Activated CD8-positive, alpha-beta memory T cell treated with anti-CD3 and anti-CD28 coated beads for 48 hours (primary cell): Measurements from ENCODE around the gene ACOX2.
"Not testable (repeated sequence)": the region's sequence is repeated elsewhere in the genome, so short reads cannot be mapped to it uniquely, and the experiment has no call there.

Experiments
- DNase-seq, 3 experiments: peaks; one replicate each; pipeline ENCODE4 v3.0.0-alpha.2; 2020; ENCODE audit warnings: low read depth in 2 of 3, low spot score in 2 of 3

Gene ACOX2

DNA sequence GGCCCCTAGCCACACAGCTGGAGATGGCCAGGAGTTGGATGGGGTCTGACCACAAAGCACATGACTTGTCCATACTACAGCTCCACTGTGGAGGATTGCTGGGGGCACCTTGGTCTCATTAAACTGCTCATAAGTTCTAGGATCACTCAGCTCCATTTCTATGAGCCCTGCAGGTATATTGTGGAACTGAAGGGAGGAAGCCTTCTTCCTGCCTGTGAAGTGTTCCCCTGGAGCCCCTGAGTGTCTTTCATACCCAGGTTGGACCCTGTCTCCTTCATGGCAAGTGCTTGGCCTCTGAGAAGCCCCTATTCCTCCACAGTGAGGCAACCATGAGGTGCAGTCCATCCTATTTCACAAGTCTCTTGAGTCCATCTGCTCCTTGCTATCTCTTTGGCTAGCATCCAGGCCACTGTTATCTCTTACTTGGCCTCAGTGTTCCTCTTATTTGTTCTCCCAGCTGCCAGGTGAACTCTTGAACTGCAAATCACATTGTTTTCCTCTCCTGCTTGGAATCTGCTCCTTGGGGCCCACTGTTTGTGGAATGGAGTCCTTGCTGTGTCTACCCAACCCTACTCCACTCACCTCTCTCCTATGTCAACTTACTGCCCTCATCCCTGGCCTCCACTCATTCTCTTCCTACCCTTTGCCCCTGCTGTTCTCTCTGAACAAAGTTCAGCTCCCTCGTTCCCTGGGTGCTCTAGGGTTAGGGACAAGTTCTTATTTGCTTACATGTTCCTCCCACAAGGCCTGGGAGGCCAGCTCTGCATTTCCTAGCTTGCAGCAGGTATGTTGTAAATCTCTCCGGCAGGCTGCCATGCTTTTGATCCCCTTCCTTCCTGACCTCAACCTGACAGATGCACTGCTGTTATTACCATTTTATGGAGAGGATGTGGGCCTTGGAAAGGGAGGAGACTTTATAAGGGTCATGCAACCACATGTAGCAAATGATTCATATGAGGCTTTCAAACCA lies 1.2 kb downstream of the ACOX2 start:
- no peak for DNase-seq

DNA sequence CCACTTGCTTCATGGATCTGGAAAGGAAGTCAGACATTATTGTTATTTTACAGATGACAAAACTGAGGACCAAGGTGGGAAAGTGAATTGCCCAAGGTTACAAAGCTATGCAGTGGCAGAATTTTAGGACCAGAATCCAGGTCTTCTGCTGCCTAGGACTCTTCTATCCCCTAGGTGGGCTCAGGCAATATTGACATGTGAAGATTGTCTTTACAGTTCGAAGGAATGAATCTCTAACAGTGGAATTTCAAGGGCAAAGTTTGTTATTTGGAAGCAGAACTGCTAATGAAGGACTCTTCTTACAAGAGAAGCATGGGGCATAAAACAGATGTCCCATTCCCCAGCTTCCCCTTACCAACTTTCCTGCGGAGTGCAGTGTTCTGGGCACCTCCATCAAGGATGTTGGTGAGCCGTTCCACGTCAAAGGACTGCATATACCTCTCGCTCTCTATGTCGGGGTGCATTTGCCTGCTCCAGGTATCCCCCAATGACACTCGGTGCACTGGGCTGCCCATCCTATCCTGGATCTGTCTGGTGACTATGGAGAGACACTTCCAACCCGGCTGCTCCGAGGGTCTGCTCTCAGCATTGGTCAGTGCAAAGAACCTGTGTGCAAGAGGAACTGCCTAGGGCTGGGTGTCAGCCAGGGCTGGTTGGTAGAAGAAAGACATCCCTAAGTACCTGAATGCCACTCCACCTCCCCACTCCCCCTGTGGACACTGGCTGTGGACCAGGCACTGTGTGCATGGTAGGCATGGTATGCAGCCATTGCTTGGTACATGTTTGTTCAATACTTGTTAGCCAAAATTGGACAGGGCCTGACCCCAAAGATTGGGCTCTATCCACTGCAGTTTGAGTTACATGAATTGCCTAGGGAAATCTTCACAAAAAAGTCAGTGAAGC lies 2.1 kb downstream of the ACOX2 start:
- DNase-seq, result no peak

DNA sequence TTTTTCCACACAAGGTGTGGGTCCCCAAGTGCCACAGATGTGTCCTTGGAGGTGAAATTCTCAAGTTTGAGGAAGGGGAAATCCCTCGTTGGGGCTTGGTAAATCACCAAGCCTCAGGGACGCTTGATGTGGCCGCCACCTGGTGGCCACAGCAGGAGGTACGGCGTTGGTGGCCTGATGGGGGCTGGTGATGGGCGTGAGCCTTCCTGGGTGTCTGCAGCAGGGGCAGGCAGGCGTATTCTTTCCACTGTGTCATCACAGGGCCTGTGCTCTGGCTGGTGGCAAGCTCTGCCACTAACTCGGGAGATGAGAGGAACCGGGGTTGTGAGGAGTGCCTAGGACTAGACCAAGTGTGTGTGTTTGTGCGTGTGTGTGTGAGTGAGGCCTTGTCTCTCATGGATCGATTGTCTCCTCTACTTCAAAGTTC lies 4.2 kb downstream of the ACOX2 start:
- DNase-seq, result peak; percentile 47 to 74 (median 61)

DNA sequence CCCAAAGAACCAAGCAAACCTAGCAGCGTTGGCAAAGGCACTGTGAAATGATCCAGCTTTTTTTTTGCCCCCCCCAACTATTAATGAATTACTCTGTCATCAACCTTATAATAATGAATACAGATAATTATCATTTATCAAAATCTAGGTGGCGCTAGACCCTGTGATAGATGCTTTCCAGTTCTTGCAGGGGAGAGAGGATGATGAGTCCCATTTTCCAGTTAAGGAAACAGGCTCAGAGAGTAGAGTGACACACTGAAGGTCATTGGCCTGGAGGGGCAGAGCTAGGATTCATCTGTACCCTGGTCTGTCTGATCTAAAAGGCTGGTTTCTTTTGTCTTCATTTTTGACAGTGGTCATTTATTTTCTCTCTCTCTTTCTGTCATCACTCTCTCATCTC lies 5.0 kb downstream of the ACOX2 start:
- DNase-seq, result no peak

DNA sequence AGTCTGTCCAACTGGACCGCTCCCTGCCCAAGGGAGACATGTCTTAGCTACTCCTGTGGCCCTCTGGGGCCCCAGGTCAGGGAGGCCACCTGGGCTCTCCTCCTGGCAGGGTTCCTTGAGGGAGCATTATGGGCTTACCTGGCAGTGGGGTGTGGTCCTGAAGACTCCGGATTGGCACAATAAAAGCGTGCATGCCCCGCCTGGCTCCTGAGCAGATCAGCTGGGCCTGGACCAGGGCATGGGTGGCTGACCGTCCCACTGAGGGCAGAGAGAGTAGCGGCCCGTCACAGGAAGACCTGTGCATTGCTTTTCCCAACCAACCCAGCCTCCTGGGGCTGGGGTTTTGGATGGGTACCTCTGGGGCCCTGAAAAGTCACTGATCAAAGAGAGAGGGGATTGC lies 5.4 kb downstream of the ACOX2 start:
- no peak for DNase-seq

DNA sequence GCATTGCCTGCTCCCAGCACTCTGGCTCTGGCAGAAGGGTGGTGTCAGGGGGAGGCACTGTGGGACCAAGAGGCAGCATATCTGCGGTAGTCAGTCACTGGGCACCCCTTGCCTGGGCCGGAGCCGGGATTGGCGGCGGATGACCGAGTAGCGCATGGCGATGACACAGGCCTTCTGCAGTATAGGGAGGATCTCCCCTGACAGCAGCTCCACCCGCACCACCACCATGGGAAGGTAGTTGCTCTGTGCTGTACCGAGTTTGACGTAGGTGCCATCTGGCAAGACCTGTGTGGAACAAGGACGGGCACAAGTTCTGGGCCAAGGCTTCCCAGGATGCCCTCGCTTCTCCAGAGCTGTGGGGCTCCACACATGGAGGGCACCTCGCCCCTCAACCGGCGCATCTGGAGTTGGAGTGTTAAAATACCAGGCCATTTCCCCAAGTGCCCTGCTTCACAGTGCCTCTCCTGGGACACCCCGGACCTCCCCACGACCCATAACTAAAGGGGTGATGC lies 6.6 kb downstream of the ACOX2 start:
- DNase-seq, result no peak

DNA sequence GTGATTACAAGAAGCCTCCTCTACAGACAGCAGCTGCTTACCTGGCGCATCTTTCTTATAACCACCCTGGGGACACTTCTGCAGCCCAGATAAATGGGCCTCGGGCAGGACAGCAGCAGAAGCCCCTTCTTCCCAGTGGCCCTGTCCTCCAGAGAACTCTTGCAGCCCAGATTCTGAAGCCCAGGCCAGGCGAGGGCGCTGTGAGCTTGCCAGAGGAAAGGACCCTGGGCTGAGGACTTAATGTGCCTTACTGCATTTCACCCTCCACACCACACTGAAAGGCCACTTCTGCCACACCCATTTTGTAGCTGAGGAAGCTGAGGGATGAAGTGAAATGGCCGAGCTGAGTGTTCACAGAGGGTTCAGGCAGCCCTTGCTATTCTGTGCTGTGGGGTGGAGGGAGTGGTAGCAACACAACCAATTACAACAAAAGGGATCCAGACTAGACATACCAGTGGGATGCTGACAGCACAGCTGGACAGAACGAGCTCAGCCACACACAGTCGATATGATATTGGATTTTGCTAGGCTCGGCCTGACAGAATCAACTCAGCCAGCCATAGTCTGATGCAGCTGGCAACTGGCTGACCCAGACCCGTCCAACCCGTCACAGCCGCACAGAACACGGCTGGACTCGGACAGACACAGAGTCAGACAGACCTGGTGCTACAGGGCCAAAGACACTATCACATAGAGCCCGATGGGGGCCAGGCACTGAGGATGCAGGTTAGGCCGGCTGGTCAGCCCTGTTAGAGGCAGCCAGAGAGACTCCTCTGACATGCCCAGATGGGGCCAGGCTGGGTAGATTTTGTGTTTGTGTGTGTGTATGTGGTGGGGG lies 7.3 kb downstream of the ACOX2 start:
- no peak for DNase-seq

DNA sequence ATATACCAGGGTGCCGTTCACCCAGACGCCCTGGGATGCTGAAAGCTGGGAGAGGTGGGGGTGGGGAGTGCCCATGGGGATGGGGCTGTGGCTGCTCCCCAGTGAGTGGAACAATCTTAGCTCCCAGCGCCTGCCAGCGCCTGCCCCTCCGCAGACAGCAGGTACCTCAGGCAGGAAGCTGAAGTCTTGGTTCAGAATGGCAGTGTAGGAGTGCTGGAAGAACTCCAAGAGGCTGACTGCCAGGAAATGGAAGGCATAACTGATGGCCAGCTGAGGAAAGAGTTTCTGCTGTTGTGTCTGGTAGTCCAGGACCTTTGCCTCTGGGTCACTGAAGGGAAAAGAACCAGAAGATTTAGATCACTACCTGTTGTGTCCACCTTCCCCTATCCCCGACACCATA lies 8.4 kb downstream of the ACOX2 start:
- DNase-seq, result no peak

DNA sequence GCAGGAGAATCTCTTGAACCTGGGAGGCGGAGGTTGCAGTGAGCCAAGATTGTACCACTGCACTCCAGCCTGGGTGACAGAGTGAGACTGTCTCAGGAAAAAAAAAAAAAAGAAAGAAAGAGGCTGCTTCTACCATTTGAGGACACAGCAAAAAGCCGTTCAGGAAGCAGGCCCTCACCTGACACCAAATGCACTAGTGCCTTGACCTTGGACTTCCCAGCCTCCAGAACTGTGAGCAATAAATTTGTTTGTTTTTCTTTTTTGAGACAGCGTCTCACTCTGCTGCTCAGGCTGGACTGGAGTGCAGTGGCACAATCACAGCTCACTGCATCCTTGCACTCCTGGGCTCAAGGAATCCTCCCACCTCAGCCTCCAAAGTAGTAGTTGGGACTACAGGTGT lies 9.6 kb downstream of the ACOX2 start:
- not testable (repeated sequence) for DNase-seq

DNA sequence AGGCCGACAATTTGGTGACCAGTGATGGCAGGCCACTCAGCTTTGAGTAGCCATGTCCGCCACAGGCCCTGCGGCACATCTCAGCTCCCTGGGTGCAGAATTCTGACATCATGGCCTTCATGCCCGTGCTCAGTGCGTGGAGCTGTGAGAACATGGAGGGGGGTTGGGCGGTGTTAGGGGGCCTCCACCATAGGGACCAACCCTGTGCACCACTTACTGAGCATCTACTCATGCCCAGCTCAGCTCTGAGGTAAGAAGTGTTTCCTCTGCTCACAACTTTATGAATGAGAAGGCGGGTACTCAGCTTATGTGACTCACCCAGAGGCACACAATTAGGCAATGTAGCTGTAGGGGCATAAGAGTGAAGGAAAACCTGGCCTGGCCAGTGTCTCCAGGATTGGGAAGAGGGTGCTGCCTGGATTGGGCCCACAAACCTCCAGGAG lies 10.5 kb downstream of the ACOX2 start:
- no peak for DNase-seq

DNA sequence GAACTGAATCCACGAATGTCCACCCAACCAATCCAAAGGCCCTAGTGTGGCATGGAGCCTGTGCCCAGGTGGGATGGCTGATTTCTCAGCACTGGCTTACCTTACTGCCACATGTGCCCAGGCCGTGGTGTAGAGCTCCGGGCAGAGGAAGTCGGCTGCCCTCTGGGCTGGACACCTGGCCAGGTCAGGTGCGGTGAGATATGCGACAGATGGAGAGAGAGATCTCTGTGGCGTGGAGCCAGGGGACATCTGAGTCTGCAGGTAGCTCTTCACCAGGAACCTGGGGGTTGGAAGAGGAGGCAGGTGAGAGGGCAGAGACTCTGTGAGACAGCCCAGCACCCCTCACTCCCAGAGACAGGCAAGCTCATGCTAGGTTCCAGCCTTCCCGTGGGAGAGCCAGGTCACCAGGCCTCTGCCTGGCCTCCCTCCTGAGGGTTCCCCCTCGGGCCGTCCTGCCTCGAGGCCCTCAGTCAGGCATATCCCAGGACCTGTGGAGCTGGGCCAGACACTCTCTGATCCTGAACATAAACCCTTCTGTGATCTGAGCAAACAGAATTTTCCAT lies 12.6 kb downstream of the ACOX2 start:
- no peak for DNase-seq

DNA sequence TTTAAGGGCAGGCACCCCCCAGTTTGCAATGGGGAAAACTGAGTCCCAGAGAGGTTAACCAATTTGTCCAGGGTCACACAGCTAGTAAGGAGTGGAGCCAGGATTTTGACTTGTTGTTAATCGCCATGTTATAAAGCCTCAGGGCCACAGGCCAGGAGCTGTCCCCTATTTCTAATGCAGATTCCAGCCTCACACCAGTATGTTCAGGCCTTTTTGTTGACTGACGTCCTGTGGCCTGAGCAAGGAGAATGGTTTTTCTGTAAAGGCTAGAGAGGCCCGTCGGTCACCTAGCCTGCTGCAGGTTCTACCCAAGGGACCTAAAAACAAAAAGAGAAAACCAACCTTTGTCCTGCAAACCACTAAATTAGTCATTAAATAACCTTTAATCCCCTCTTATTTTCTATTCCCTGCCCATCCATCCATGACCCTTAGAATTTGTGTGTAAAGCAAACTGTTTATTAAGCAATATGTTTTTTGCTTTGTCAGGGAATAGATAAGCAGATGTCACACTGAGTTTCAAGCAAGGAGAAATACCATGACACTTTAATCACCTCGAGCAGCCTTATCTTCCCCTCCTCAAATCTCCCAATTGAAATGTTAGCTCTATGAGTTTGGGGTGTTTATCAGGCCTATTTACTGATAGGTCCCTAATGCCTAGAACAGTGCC lies 14.1 kb downstream of the ACOX2 start:
- DNase-seq, result no peak

DNA sequence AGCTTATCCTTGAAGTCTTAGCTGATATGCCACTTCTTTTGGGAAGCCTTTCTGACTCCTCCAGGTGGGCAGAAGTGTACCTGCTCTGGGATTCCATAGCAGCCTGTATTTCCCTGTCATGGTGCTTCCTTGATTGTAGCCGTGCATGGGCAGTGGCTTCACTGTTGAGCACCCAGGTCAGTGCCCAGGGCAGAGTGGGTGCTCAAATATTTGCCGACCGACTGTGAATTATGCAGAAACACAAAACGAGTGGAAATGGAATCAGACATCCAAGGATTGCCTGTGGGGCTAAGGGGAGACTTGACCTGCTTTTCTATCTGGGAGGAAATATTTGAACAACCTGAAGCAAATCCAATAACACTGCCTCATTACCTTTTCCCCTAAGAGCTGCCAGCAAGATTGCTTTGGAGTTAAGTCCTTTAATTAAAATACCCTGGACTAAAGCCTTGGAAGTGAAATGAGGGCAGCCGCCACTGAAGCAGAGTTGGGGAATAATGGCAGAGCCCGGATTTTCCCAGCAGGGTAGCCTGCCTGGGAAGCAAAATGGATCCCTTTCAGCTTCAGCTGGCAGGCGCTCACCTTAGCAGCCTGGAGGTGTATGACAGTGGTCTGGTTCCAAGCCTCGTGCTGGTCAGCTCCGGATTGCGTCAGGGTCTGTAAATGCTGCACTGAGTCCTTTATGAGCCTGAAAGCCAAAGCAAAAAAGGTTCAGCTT lies 14.9 kb downstream of the ACOX2 start:
- DNase-seq, result no peak

DNA sequence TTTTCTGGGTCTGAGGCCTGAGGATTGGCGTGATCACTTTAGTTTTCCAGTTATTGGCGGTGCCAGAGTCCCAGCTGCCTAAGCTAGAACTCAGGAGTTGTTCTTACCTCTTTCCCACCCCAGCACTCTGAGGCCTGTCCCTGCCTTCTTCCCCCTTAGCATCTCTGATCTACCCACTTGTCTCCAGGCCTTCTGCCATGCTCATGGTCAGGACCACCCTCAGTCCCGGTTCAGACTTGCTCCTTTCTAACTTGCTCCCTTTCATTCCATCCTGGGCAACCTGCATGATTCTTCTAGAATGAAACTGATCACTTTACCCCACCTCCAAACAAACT lies 15.7 kb downstream of the ACOX2 start:
- DNase-seq, result no peak

DNA sequence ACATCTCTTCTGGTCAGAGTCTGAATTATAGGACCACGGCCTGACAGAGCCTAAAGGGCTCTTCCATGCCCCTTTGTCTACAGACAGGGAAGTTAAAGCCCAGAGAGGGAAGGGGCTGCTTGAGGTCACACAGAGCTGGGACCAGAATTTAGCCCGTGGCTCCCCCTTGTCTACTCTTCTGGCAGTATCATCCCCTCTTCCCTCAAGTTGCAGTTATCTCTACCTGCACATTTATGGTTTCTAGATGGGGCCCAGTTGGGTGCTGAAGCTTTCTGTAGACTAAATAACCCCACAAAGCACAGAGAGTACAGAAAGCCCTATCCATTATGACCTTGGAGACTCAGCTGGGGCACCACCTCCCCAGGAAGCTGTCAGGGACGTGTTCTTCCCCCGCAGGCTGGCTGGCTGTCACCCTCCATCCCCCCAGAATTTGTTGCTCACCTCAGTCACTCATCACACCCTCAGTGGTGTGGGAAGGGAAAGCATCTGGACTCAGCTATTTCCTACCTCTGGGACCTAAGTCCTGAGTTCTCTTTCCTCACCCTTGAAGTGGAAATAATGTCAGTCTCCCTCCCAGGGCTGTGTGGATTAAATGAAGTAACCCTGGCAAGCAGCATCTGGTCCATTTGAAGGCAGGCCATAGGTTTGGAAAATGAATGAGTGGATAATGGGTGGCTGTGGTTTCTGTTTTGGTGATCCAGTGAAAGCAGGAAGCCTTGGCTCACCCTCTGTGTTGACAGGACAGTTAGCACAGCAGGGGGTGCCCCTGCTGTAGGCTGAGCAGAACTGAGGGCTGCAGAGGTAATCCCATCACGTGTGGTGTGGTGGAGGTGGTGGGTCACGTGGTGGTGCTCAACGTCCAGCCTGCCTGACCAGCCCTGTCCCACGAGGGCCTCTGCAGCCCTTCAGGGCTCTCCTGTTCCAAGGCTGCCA lies 16.3 kb downstream of the ACOX2 start:
- no peak for DNase-seq

DNA sequence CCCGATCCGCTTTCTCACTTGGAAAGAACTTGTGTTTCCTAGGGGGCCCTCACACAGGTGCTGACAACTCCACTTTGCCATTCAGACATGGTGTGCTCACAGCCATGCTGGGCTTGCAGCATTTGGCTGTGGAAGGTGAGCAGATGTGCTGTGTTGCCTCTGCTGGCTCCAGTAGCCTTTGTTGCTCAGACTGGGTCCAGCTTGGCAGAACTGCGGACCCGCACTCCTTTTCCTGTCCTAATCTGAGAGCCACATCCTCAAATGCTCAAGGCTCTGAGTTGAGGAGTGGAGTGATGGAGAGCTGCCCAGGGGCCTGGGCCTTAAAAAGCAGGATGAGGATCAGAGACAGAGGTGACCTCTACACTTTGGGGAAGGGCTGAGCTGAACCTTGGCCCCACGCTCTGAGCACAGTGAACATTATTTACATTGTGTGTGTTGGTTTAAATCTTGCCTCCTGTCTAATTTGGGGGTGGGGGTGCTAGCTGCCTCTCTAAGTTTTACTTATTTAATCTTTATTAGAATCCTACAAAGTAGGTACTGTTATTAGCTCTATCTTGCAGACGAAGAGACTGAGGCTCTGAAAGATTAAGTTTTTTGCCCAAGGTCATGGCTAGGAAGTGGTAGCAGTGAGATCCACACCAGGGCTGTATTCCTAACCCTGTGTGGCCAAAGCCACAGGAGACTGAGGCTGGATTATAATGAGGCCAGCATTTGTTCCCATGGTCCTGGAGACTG lies 17.2 kb downstream of the ACOX2 start:
- DNase-seq, result no peak

DNA sequence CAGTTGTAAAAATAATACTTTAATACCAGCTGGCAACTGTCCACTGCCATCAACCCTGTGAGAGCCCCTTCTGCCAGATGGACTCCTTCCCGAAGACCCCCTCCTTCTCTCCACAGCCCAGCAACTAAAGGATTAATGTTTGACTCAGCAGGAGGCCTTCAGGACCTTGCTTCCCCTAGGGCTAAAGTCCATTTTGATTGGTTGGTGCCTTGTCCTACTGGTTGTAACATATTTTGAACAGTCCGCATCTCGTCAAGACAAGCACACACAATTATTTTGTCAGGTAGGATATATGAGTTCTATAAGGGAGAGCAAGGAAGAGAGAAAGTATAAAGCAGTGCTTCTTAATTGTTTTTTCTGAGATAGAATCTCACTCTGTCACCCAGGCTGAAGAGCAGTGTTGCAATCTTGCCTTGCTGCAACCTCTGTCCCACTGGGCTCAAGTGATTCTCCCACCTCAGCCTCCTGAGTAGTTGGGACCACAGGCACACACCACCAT lies 18.6 kb downstream of the ACOX2 start:
- no peak for DNase-seq
